ENCODE data around the gene HOXA2. TPM values are rescaled to one million over a fixed set of nuclear protein-coding genes. Genes with fewer than 3 reads are reported as not detected.

HOXA2 gene
- total and polyA plus RNA-seq, 4 donors, result 0.05 to 0.13 (median 0.08) TPM

GRCh38 chr7:27138985-27139333 is 36.5 kb upstream of the HOXA2 start:
- Histone ChIP-seq H3K27ac (ENCODE audit: low read depth in 1 of 2, low read length in 2 of 2) (no peak overlapping the region), H3K9ac (ENCODE audit: low read depth in 1 of 2, low read length in 2 of 2) (no peak overlapping the region), H3K27me3 (ENCODE audit: control insufficient read depth in 4 of 4, insufficient read depth in 4 of 4, low read length in 3 of 4) (peaks cover 6 to 20% (median 14%) of the 10 kb centered on the region in 4 donors), H3K9me3 (ENCODE audit: control insufficient read depth in 4 of 4, low read length in 3 of 4) (peaks cover 0 to 7% (median 0%) of the 10 kb centered on the region in 4 donors), H3K36me3 (ENCODE audit: control insufficient read depth in 4 of 4, insufficient read depth in 3 of 4, low read depth in 1 of 4, low read length in 3 of 4) (no peaks in the 10 kb centered on the region), H3K4me3 (ENCODE audit: low read depth in 1 of 3, low read length in 3 of 3) (no peak overlapping the region), H3K4me1 (ENCODE audit: control insufficient read depth in 4 of 4, insufficient read depth in 4 of 4, low read length in 3 of 4) (peaks cover 0 to 14% (median 6%) of the 10 kb centered on the region in 4 donors)
- 36% methylated on average over 11 of the region's 11 CpGs for WGBS
- no peak for TF ChIP-seq HNF4A (conservative IDR thresholded peaks at IDR 0.05)
- no peak for TF ChIP-seq NR2F2 (IDR thresholded peaks at IDR 0.05)
- no peak for TF ChIP-seq FOXA1 (IDR thresholded peaks at IDR 0.05)
- TF ChIP-seq TAF1 (conservative IDR thresholded peaks at IDR 0.05), result no peak
- TF ChIP-seq ZBTB33 (IDR thresholded peaks at IDR 0.05), result no peak
- TF ChIP-seq CTCF (IDR thresholded peaks at IDR 0.05; ENCODE audit: low read depth, low read length, missing input control), result no peak
- no peak for TF ChIP-seq HNF4G (IDR thresholded peaks at IDR 0.05)
- no peak for TF ChIP-seq SP1 (IDR thresholded peaks at IDR 0.05)
- no peak for TF ChIP-seq EGR1 (IDR thresholded peaks at IDR 0.05; ENCODE audit: low read depth in 2 of 2)
- no peak for TF ChIP-seq YY1 (IDR thresholded peaks at IDR 0.05)
- no peak for TF ChIP-seq FOXA2 (IDR thresholded peaks at IDR 0.05)
- TF ChIP-seq REST (IDR thresholded peaks at IDR 0.05), result no peak
- TF ChIP-seq RAD21 (IDR thresholded peaks at IDR 0.05), result no peak
- TF ChIP-seq RXRA (IDR thresholded peaks at IDR 0.05), result no peak
- TF ChIP-seq GABPA (IDR thresholded peaks at IDR 0.05 in 1 of 2, conservative IDR thresholded peaks at IDR 0.05 in 1 of 2), result no peak
- TF ChIP-seq JUND (IDR thresholded peaks at IDR 0.05), result no peak
- no peak for TF ChIP-seq MAX (IDR thresholded peaks at IDR 0.05)
- TF ChIP-seq ATF3 (IDR thresholded peaks at IDR 0.05), result no peak
- DNase-seq (ENCODE audit: low spot score), result no peak
